ENCODE measurements around the gene PLCD3.

Gene PLCD3

GRCh38 chr17:45161288-45162024, 29.1 kb upstream of the PLCD3 start, which contains the start of gene HEXIM2:
Gene HEXIM2, plus strand, starts transcription at chr17:45161875. Its CDS starts 919 bp downstream, at chr17:45162794.
- peak; percentile 98 for TF ChIP-seq POLR2A (IDR thresholded peaks at IDR 0.05; ENCODE audit: low read length)
- TF ChIP-seq GATA1 (IDR thresholded peaks at IDR 0.05; ENCODE audit: low read depth, low read length) = no peak
- DNase-seq = peak; percentile 100

DNA sequence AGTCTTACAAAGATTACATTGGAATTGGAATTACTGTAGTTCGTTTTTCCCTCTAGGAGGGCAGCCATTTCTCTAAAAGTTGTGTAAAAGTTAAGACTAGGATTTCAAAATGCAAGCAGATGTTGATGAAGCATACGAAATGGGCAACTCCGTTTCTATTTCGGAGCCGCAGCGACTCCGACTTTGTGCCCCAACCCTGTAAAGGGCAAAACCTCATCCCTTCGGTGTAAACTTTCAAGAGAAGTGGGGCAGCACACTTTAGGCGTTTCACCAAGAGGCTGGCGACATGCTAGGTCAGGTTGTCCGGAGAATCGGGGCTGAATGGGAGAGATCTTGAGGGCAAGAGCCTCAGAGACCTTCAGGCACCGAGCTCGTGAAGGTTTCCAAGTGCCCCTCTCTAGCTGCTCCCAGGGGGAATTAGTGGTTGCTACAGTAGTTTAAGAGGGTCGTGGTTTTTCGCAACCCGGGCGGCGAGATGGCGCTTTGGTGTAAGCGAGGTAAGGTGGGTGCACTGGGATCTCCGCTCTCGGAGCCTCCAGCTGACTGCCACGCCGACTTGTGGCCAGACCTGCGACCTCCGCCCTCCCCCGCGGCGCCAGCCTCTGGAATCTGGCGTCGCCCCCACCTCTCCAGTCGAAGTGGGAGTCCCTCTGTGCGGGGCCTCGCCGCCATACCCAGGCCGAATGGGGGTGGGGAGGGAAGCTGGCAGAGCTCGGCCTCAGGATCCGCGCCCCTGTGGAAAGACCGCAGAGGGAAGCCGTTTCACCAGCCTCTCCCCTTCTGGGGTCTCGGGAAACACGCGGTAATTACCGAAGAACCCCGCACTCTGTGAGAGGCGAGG, 28.4 kb upstream of the PLCD3 start:
- peak; percentile 84 to 88 for DNase-seq
- no peak for TF ChIP-seq GATA1 (IDR thresholded peaks at IDR 0.05; ENCODE audit: low read depth, low read length)
- no peak for TF ChIP-seq POLR2A (IDR thresholded peaks at IDR 0.05; ENCODE audit: low read length)

- no peak for DNase-seq
- no peak for TF ChIP-seq GATA1 (IDR thresholded peaks at IDR 0.05; ENCODE audit: low read depth, low read length)
- TF ChIP-seq POLR2A (IDR thresholded peaks at IDR 0.05; ENCODE audit: low read length) = no peak
These were observed 23.9 kb upstream of the PLCD3 start for GRCh38 chr17:45156242-45156641.

GRCh38 chr17:45155483-45155882, 23.2 kb upstream of the PLCD3 start:
- DNase-seq = no peak
- TF ChIP-seq POLR2A (IDR thresholded peaks at IDR 0.05; ENCODE audit: low read length) (peak; percentile 12), GATA1 (IDR thresholded peaks at IDR 0.05; ENCODE audit: low read depth, low read length) (no peak)

GRCh38 chr17:45155029-45155428, 22.7 kb upstream of the PLCD3 start:
- no peak for DNase-seq
- no peak for TF ChIP-seq POLR2A (IDR thresholded peaks at IDR 0.05; ENCODE audit: low read length)
- no peak for TF ChIP-seq GATA1 (IDR thresholded peaks at IDR 0.05; ENCODE audit: low read depth, low read length)

DNA sequence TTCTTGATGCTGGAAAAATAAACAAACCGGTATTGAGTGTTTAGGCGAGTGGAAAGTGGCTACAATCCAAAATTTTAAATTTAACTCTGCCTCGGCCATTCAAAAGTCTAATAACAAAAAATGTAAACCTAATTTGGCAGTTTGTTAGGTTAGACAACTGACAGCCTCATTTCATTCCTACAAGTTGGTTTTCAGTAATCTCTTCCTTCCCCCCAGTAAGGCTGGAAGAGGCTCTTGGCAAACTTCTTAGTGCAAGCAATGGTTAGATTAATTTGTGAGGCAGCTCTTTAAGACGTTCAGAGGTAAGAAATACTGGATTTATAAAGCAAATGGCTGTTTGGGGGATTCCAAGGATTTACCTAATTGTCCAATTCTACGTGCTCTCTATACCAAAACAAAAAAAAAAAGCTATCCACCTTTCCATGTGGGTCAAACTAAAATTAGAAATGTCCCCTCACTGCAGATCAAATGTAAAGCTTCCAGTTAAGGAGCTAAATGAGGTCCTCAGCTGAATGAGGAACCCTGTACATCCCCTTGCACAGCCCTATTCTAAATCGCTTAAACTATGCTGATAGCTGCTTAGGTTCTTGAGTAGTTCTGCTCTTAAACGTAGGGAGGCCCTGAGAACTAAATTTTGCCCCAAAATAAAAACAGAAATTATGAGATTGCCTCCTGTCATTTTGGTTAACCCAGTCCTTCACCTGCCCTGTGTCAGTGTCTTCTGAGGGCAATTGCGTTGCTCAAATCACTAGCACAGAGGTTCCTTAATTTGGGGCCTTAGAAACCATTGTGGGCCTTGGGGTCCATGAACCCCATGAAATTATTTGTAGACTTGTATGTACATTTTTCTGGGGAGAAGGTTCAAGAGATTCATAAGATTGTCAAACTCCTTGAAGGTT, 18.8 kb upstream of the PLCD3 start:
- TF ChIP-seq POLR2A (IDR thresholded peaks at IDR 0.05; ENCODE audit: low read length) (peak; percentile 50), GATA1 (IDR thresholded peaks at IDR 0.05; ENCODE audit: low read depth, low read length) (no peak)
- peak in 1 of 2 experiments; percentile 53 for DNase-seq

DNA sequence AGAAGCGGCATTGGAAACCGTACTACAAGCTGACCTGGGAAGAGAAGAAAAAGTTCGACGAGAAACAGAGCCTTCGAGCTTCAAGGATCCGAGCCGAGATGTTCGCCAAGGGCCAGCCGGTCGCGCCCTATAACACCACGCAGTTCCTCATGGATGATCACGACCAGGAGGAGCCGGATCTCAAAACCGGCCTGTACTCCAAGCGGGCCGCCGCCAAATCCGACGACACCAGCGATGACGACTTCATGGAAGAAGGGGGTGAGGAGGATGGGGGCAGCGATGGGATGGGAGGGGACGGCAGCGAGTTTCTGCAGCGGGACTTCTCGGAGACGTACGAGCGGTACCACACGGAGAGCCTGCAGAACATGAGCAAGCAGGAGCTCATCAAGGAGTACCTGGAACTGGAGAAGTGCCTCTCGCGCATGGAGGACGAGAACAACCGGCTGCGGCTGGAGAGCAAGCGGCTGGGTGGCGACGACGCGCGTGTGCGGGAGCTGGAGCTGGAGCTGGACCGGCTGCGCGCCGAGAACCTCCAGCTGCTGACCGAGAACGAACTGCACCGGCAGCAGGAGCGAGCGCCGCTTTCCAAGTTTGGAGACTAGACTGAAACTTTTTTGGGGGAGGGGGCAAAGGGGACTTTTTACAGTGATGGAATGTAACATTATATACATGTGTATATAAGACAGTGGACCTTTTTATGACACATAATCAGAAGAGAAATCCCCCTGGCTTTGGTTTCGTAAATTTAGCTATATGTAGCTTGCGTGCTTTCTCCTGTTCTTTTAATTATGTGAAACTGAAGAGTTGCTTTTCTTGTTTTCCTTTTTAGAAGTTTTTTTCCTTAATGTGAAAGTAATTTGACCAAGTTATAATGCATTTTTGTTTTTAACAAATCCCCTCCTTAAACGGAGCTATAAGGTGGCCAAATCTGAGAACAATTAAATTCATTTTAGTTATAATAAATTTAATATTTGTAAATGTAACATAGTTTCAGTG, 17.7 kb upstream of the PLCD3 start:
- DNase-seq = peak; percentile 78 to 84
- no peak for TF ChIP-seq GATA1 (IDR thresholded peaks at IDR 0.05; ENCODE audit: low read depth, low read length)
- TF ChIP-seq POLR2A (IDR thresholded peaks at IDR 0.05; ENCODE audit: low read length) = peak; percentile 41

DNA sequence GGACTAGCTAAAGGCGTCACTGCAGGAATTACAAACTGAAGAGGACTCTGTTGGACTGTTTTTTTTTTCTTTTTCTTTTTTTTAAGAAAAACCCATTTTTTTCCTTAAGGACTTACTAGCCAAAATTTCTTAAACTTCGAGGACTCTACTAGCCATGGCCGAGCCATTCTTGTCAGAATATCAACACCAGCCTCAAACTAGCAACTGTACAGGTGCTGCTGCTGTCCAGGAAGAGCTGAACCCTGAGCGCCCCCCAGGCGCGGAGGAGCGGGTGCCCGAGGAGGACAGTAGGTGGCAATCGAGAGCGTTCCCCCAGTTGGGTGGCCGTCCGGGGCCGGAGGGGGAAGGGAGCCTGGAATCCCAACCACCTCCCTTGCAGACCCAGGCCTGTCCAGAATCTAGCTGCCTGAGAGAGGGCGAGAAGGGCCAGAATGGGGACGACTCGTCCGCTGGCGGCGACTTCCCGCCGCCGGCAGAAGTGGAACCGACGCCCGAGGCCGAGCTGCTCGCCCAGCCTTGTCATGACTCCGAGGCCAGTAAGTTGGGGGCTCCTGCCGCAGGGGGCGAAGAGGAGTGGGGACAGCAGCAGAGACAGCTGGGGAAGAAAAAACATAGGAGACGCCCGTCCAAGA, 16.8 kb upstream of the PLCD3 start:
- TF ChIP-seq GATA1 (IDR thresholded peaks at IDR 0.05; ENCODE audit: low read depth, low read length) = no peak
- no peak for TF ChIP-seq POLR2A (IDR thresholded peaks at IDR 0.05; ENCODE audit: low read length)
- peak; percentile 85 to 90 for DNase-seq

DNA sequence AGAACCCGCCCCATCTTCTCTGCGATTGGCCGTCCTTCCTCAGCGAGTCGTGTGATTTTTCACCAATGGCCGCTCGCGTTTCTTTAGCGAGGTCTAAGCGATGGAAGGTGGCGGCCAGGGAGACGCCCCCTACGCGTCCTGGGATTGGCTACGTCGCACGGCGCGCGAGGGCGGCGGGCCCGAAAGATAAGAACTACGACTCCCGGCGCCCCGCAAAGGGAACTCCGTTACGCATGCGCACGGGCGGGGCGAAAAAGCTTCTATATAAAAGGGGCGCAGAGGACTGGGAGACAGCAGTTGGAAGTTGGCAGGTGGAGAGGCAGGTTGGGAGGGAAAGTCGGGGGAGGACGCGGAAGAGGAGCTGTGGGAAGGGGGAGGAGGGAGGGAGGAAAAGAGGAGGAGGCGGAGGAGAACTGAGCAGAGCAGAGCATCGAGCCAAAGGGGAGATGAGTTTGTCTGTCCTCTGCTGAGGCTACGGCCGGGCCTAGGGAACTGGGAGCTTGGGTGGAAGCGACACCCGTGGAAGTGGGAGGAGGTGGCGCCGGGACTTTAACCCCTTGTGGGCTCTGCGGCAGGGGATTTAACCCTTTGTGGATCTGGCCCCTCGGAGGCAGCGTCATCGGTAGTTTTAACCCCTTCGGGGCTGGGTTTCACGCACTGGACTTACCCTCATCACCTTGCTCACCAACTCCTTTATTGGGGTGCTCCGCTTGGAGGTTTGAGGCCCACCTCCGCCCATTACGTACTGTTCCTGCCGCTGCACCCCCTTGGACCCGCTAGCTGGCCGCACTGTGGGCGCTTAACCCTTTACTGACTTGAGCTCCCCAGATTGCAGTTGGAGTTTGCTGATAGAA, 16.1 kb upstream of the PLCD3 start, which contains the start of gene HEXIM1:
Gene HEXIM1, plus strand, starts transcription at position 293 of the 854 bp plus-strand sequence. CDS start 716 bp downstream, outside the sequence.
- TF ChIP-seq POLR2A (IDR thresholded peaks at IDR 0.05; ENCODE audit: low read length) (peak; percentile 99), GATA1 (IDR thresholded peaks at IDR 0.05; ENCODE audit: low read depth, low read length) (no peak)

DNA sequence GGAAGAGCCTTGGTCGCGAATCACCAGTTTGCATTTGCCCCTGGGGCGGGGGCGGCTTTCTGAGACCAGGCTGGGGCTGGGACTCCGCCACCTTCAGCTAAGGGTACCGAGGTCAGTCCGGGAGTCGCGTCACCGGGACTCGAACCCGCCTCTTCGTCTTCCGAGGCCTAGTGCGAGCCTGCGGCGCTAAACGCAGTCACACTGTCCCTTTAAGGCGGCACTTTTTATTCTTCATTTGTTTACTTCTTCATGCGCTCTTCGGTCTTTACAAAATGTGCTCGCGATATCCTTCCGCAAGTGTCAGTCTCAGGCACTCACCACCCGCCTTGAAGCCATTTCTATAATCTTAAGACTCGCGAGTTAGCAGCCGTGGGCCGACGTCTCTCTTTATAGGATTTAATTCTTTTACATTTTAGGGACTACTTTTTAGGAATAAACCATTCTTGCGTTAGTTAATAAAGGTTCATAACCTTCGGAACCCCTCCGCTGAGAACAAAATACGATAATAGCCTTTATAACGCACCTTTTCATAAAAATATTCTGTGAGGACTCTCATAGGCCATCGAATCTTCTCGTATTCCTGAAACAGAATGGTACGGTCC, 15.4 kb upstream of the PLCD3 start:
- TF ChIP-seq GATA1 (IDR thresholded peaks at IDR 0.05; ENCODE audit: low read depth, low read length) = no peak
- TF ChIP-seq POLR2A (IDR thresholded peaks at IDR 0.05; ENCODE audit: low read length) = no peak
- DNase-seq = peak; percentile 97

More for the DNA sequence above, 16.1 kb upstream of the PLCD3 start, which contains the start of gene HEXIM1:
- DNase-seq = peak; percentile 100
